ENCODE measurements around the gene SAP25.

SAP25 gene

GRCh38 chr7:100598425-100598824 lies 24.7 kb upstream of the SAP25 start:
- no peak overlapping the region for H3K27ac ChIP-seq
- DNase-seq (ENCODE audit: low read depth, low spot score), result no peak

DNA sequence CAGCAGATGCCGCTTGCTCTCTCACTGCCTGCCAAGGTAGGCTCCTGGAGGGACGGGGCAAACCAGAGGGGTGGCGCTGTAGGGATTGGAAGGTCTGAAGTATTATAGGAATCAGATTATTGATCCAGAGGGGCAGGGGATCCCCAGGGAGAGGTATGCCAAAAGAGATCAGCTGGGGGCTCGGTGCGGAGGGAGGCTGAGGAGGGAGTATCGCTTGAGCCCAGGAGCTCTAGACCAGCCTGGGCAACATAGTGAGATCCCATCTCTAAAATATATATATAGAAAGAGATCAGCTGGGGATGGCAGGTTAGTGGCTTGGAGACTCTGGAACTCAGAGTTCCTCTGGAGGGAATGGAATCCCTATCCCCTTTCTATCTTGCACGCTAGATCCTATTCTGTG lies 21.5 kb upstream of the SAP25 start:
- no peak for DNase-seq (ENCODE audit: low read depth, low spot score)
- H3K27ac ChIP-seq, result no peak overlapping the region

GRCh38 chr7:100591596-100591995 lies 17.9 kb upstream of the SAP25 start:
- no peak overlapping the region for H3K27ac ChIP-seq
- no peak for DNase-seq (ENCODE audit: low read depth, low spot score)

GRCh38 chr7:100590077-100590737 lies 16.5 kb upstream of the SAP25 start:
- H3K27ac ChIP-seq, result no peak overlapping the region
- DNase-seq (ENCODE audit: low read depth, low spot score), result no peak

- DNase-seq (ENCODE audit: low read depth, low spot score), result no peak
Measured at GRCh38 chr7:100589341-100589947, 15.7 kb upstream of the SAP25 start.

DNA sequence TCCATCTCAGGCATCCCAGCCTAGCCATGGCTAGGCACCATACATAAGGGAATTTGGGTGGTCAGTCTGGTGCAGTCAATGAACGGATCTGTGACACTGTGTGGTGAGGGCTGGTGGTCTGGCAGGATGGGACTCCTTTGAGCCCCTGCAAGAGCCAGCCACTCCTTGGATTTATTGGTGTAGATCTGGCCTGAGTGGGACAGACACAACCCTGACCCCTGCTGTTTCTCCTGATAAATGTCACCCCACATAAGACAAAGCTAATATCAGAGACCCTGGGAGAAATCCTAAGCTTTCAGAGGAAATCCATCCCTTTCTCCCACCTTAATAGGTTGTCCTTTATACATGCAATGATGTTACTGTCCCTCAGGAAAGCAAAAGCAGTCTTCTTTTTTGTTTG lies 14.7 kb upstream of the SAP25 start:
- no peak overlapping the region for H3K27ac ChIP-seq
- no peak for DNase-seq (ENCODE audit: low read depth, low spot score)

More at GRCh38 chr7:100589341-100589947, 15.7 kb upstream of the SAP25 start:
- H3K27ac ChIP-seq, result no peak overlapping the region

DNA sequence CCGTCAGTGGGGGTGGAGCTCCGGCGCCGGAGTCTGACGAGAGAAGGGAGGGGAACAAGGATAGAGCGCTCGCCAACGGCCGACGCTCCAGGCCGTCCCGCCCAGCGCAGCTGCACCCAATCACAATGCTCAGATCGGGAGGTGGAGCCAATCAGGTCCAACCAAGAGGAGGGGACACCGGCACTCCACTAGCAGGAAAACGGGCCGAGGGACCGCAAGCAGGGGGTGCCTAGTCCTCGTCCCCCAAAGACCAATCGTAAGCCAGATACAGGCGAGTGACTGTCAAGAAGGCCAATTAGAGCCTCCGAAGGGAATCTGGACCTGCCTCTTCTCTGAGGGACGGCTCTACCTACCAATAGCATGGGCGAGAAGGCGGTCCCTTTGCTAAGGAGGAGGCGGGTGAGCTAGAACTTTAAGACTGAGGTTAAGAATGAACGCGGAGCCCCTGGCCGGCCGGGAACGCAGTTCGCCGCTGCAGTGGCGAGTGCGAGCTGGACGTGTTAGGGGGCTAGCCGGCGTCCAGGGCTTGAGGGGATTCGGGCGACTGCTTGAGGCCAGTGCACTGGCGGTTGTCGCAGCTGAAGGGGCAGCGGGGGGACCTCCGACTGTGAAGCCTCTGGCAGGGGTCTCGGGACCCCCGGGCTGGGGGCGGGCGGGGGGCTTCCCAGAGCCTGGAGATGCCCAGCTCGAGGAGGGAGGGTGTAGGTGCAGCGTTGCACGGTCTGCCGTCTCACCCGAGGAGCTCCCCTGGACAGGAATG lies 12.7 kb upstream of the SAP25 start, which contains the start of gene FBXO24:
FBXO24 (plus strand) TSS at position 63 of the 760 bp plus-strand sequence; CDS start at position 361, 298 bp downstream.
- peak within 1 kb of the TSS; percentile 96 for H3K27ac ChIP-seq
- peak; percentile 99 for DNase-seq (ENCODE audit: low read depth, low spot score)

GRCh38 chr7:100585511-100586265 lies 12.0 kb upstream of the SAP25 start, which contains the start of gene LRCH4:
LRCH4 (minus strand) TSS chr7:100586129; CDS start chr7:100586100, 29 bp downstream.
- H3K27ac ChIP-seq, result peak within 1 kb of the TSS; percentile 96
- DNase-seq (ENCODE audit: low read depth, low spot score), result peak; percentile 12

DNA sequence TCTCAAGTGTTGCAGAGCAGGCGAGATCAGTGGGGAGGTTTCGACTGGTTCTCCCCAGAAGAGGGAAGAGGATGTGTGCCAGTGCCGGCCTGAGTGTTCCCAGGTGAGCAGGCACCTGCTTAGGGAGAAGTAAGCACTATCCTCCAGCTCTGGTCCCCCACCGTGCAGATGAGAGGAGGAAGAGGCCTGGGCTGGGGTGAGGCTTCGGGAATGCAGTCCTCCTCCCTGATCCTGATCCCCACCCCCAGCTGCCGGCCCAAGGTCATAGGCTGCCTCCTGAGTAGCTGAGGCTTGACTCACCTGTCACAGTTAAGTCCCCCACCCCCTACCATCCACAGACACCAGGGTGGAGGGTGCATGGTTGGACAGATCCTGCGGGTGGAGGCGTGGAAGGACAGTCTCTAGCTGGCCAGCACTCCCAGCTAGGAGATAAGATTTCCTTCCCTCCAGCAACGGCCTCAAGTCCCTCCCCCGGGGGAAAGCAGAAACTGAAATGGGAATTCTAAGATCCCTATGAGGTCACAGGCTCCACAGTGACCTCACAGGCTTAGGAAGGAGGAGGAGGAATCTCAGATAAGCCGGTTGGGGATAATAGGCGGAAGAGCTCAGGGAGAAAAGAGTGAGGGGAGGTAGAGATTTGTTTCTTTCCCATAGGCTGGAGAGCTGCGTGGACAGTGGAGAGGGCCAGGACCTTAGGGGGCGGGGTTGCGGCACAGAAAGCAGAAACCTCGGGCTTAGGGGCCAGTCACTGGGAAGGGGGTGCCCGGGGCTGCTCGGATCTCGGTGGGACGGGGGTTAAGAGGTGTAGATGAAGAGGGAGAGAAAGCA lies 11.2 kb upstream of the SAP25 start:
- peak overlapping the region; percentile 96 for H3K27ac ChIP-seq
- peak; percentile 10 for DNase-seq (ENCODE audit: low read depth, low spot score)

DNA sequence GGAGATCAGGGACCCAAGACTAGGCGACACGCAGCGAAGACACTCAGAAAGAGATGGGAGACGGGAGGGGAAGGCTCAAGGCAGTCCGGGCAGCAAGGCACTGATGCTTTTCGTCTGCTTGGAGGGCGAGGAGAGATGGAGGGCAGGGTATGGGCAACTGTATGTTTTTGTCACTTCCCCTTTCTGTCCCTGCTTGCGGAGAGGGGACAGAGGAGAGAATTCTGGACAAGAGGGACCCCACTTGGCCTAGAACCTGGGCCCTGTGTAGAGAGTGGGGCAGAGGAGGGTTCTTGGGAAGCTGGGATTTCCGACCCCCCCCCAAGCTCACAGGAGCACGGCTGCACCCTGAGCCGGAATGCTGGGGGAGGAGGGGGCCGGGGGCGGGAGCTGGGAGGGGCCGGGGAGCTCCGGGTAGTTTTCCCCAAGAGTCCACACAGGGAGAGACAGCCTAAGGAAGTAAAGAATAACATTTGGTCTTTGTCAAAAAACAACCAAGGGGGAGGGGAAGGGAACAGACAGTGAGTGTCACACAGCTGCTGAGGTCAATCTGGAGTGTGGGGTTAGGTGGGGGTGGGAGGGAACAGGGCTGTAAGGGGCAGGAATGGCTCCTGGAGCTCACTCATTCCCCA lies 10.5 kb upstream of the SAP25 start:
- DNase-seq (ENCODE audit: low read depth, low spot score), result no peak
- H3K27ac ChIP-seq, result peak overlapping the region; percentile 96

- DNase-seq (ENCODE audit: low read depth, low spot score), result no peak
- peak overlapping the region; percentile 96 for H3K27ac ChIP-seq
Measured at GRCh38 chr7:100583132-100584053, 9.7 kb upstream of the SAP25 start.

DNA sequence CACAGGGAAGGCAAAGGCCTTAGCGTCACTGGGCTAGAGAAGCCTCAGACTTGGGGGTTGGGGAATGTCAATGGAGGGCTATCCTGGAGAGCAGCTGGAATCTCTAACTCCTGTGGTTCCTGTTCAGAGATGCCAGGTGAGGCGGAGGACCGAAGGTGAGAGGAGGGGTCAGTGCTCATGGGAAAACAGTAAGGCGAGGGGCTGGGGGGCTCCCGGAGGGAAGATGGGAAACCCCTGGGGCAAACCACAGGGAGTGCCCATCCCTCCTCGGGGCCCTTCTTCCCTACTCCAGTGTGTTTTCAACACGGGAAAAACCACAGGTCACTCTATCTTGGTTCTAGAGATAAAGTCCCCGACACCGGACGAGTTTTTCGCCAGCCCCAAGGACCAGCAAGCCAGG lies 8.9 kb upstream of the SAP25 start:
- peak overlapping the region; percentile 96 for H3K27ac ChIP-seq
- DNase-seq (ENCODE audit: low read depth, low spot score), result no peak

DNA sequence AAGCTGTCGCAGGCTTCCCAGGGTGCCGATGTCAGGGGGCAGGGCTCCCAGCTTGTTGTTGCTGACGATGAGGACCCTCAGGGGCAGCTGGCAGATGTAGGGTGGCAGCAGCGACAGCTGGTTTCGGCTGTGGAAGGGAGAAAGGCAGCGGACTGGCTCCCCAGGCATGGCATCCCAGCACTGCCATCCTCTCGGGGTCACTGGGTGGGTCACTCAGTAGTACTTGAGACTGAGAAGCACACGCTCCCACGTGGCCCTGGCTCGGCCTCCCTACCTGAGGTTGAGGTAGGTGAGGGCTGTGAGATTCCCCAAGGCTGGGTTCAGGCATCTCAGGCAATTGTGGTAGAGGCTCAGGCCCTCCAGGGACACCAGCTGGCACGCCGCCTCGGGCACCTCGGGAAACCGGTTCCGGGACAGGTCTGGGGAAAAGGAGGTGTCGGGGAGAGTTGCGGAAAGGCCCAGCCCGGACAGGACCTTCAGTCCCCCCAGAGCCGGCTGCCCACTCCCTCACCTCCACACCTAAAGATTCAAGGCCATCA lies 8.4 kb upstream of the SAP25 start:
- DNase-seq (ENCODE audit: low read depth, low spot score), result no peak
- peak overlapping the region; percentile 96 for H3K27ac ChIP-seq

GRCh38 chr7:100580466-100581283 lies 7.0 kb upstream of the SAP25 start:
- DNase-seq (ENCODE audit: low read depth, low spot score), result no peak
- no peak overlapping the region for H3K27ac ChIP-seq

- no peak for DNase-seq (ENCODE audit: low read depth, low spot score)
- no peak overlapping the region for H3K27ac ChIP-seq
Measured at GRCh38 chr7:100578246-100579183, 4.8 kb upstream of the SAP25 start.

- no peak for DNase-seq (ENCODE audit: low read depth, low spot score)
- H3K27ac ChIP-seq, result no peak overlapping the region
Measured at GRCh38 chr7:100577507-100577906, 3.8 kb upstream of the SAP25 start.
